ENCODE measurements around the gene C19orf81.
"Not testable (repeated sequence)": the region's sequence is repeated elsewhere in the genome, so short reads cannot be mapped to it uniquely, and the experiment has no call there.

GRCh38 chr19:50618379-50618778 lies 30.9 kb upstream of the C19orf81 start:
- TF ChIP-seq, protein P1, sequence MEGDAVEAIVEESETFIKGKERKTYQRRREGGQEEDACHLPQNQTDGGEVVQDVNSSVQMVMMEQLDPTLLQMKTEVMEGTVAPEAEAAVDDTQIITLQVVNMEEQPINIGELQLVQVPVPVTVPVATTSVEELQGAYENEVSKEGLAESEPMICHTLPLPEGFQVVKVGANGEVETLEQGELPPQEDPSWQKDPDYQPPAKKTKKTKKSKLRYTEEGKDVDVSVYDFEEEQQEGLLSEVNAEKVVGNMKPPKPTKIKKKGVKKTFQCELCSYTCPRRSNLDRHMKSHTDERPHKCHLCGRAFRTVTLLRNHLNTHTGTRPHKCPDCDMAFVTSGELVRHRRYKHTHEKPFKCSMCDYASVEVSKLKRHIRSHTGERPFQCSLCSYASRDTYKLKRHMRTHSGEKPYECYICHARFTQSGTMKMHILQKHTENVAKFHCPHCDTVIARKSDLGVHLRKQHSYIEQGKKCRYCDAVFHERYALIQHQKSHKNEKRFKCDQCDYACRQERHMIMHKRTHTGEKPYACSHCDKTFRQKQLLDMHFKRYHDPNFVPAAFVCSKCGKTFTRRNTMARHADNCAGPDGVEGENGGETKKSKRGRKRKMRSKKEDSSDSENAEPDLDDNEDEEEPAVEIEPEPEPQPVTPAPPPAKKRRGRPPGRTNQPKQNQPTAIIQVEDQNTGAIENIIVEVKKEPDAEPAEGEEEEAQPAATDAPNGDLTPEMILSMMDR (IDR thresholded peaks at IDR 0.05; ENCODE audit: low read depth, low read length), result not testable (repeated sequence)
- TF ChIP-seq POLR2A (IDR thresholded peaks at IDR 0.05; ENCODE audit: extremely low read depth, insufficient read length); MYC (IDR thresholded peaks at IDR 0.05; ENCODE audit: low read depth, low read length): not testable (repeated sequence)

All from NB4 (cell line).